GM21447 (cell line): Measurements from ENCODE around the gene TSSC4.

Source experiments
- ATAC-seq: cut with Tn5 transposase; IDR thresholded peaks from one replicate; pipeline ENCODE4 v1.9.1; 2021; ENCODE audit not compliant: unreplicated experiment

Gene TSSC4

GRCh38 chr11:2415601-2416380 lies 15.2 kb downstream of the TSSC4 start:
- ATAC-seq = no peak

GRCh38 chr11:2416765-2417164 lies 16.2 kb downstream of the TSSC4 start:
- no peak for ATAC-seq

- no peak for ATAC-seq
These were observed 17.5 kb downstream of the TSSC4 start for GRCh38 chr11:2417856-2418692.

- ATAC-seq = no peak
These were observed 18.3 kb downstream of the TSSC4 start for GRCh38 chr11:2418693-2419360.

DNA sequence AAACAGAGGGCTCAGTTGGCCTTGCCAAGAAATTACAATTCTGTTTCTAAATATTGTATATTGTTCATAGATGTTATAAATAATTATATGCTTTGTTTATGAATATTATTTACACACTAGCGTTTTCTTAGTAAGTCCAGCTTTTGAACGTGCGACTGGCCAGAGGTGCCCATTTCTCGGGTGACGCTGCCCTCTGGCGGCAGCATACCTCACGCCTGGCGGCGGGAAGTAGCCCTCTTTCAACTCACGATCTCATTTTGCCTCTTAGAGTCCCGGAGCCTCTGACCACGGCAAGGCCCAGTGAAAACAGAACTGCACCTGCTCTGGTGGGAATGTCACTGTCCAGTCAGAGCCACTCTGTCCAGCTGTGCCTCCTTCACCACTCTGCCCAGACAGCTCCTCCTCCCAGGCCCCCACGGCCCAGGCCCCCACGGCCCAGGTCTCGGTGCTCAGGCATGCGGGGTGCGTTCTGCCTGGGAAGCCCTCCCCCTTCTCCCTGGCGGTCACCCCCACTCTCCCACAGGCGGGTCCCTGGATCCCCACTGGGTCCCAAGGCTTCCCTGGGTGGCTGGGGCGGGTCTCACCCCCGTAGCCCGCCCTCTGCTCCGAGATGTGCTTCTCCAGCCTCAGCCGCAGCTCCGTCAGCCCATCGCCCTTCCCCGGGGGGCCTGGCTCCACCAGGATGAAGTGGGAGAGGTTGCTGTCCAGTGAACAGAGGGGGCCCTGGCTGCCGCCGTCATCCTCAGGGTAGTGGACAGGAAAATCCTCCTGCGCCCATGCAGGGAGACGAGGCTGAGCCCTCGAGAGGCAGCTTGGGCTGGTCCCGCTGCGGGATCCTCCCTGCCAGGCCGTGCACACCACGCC lies 19.3 kb downstream of the TSSC4 start:
- no peak for ATAC-seq

DNA sequence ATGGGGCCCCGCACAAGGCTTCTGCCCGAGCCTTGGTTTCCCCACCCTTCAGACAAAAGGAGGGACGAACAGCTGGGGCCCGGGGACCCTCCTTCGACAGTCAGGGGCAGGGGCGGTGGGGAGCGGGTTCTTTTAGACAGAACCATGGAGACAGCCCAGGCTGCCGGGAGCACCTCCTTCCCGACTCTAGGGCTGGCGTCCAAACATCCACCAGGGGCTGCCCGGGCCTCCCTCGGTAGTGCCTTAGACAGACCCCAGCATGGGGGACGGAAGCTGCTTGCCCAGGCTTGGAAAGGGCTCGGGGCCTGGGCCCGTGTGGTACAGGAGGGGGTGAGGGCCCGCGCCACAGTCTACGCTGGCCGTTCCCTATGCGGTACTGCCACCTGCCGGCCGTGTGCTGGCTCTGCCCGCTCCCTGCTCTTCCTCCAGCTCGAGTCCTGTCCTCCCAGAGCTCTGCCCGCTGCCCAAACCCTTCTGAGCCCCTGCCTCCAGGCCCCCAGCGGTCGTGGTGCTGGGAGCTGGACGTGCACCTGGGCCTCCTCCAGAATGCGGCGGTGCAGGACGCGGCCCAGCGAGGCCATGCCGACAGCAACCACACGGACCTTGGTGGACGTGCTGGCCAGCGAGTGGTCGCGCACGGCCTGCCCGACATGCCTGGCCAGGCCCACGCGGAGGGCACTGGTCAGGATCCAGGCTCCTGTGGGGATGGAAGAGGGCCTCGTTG lies 20.1 kb downstream of the TSSC4 start:
- peak; percentile 57 for ATAC-seq

GRCh38 chr11:2421226-2421994 lies 20.9 kb downstream of the TSSC4 start:
- ATAC-seq = no peak

DNA sequence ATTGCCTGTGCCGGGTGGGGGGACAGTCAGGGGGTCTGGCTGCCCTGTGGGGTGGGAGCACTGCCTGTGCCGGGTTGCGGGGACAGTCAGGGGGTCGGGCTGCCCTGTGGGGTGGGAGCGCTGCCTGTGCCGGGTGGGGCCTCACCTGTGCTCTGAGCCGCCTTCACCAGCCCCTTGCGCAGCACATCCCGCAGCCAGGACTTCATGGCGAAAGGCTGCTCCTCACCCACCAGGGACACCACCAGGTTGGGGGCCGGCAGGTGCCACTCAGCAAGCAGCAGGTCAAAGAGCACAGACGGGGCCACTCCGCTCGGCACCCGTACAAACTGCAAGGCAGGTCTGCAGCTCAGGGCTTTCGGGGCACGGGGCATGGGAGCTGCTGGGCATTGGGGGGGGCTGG lies 21.4 kb downstream of the TSSC4 start:
- no peak for ATAC-seq

DNA sequence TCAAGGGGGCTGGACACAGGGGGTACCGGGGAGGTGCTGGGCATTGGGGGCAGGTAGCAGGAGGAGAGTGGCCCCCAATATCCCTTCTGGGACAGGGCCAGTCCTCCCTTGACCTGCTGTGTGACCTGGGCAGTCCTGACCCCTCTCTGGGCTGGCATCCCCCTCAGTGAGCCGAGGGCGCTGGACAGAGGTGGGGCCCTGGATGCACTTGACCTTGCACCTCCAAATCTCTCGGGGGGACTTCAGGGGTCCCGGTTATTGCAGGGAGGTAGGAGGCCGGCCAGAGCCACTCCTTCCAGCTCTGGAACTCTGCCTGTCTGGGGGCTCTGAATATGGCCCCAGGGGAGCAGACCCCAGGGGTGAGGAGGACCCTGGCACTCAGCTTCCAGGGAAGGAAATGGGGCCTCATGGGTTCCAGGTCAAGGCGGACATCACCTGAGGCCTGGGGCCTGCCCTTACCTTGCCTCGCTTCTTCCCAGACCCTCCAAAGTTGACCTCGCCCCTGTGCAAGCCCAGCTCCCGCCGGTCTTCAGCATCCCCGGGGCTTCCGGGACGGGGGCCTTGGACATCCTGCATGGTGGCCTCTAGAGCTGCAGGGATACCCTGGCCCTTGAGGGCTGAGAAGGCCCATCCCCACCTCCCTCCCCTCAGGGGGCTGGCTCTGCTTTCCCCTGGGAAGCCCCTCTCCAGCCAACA lies 22.1 kb downstream of the TSSC4 start:
- no peak for ATAC-seq

GRCh38 chr11:2423157-2424025 lies 22.8 kb downstream of the TSSC4 start:
- ATAC-seq = no peak

GRCh38 chr11:2424811-2425495 lies 24.4 kb downstream of the TSSC4 start:
- no peak for ATAC-seq

- no peak for ATAC-seq
These were observed 25.0 kb downstream of the TSSC4 start for GRCh38 chr11:2425506-2425905.

- ATAC-seq = no peak
These were observed 25.7 kb downstream of the TSSC4 start for GRCh38 chr11:2426221-2426620.

DNA sequence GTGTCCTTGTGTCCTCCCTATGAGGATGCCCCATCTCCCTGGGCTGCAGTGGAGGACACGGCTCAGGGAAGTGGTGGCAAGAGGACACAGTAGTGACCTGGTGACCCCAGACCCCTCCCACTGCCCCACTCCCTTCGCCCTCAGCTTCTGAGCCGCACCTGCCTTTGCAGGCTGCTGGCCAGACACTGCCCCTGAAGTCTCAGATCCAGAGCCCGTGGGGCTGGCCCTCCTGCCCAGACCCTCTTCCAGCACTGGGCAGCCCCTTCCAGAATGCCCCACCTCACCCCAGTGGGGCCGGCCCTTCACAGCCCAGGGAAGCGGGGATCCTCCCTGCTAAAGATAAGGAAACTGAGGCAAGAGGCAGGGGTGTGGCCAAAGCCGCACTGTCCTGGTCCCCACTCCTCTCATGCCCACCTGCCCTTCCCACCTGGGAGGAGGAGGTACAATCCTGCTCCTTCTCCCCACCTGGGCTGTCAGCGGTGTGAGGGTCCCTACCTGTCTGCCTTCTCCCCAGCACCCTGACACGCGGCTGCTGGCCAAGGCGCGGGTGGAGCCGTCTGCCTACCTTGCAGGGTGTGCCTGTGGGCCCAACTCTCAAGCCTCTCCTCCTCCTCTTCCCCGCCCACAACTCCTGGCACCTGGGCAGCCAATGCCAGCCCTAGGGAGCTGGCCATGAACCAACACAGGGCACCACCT lies 26.4 kb downstream of the TSSC4 start:
- no peak for ATAC-seq

DNA sequence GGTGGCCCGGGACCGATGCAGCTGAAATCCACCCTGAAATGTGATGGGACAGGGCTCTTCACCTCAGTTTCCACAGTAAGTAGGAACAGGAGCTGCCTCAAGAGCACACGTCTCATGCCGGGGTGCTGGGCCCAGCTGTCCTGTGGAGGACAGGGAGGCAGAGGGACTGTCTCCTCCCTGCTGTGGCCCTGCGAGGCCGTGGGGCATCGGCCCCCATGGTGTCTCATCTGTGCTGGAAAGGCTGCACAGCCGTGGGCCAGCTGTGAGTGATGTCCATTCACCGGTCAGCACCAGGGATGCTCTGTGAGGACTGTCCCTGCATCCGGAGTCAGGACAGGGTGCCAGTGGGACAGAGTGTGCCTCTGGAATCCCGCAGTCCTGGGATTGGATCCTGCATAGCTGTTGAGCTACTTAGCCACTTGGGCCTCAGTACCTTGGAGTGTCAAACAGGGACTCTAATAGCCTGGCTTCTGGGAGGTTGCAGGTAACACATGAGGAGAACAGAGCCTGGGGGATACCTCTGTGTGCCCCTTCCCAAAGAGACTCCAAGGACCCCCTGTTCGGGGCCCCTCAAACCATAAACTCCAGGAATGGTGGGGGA lies 27.3 kb downstream of the TSSC4 start:
- ATAC-seq = no peak

- no peak for ATAC-seq
These were observed 27.8 kb downstream of the TSSC4 start for GRCh38 chr11:2428322-2428795.
